ENCODE data around the gene SCD. TPM values are rescaled to one million over a fixed set of nuclear protein-coding genes. Genes with fewer than 3 reads are reported as not detected.
A peak's percentile ranks its signal among the peaks of the same experiment; 100 is the strongest.

The SCD gene
- total and polyA plus RNA-seq, 9 of the 15 experiments (the other 6 are each of a cell fraction or from before 2014, with no cell fraction given) = 114 to 486 (median 188) TPM

GRCh38 chr10:100370714-100371481, 23.9 kb downstream of the SCD start (continued):
- TF ChIP-seq, protein P1, sequence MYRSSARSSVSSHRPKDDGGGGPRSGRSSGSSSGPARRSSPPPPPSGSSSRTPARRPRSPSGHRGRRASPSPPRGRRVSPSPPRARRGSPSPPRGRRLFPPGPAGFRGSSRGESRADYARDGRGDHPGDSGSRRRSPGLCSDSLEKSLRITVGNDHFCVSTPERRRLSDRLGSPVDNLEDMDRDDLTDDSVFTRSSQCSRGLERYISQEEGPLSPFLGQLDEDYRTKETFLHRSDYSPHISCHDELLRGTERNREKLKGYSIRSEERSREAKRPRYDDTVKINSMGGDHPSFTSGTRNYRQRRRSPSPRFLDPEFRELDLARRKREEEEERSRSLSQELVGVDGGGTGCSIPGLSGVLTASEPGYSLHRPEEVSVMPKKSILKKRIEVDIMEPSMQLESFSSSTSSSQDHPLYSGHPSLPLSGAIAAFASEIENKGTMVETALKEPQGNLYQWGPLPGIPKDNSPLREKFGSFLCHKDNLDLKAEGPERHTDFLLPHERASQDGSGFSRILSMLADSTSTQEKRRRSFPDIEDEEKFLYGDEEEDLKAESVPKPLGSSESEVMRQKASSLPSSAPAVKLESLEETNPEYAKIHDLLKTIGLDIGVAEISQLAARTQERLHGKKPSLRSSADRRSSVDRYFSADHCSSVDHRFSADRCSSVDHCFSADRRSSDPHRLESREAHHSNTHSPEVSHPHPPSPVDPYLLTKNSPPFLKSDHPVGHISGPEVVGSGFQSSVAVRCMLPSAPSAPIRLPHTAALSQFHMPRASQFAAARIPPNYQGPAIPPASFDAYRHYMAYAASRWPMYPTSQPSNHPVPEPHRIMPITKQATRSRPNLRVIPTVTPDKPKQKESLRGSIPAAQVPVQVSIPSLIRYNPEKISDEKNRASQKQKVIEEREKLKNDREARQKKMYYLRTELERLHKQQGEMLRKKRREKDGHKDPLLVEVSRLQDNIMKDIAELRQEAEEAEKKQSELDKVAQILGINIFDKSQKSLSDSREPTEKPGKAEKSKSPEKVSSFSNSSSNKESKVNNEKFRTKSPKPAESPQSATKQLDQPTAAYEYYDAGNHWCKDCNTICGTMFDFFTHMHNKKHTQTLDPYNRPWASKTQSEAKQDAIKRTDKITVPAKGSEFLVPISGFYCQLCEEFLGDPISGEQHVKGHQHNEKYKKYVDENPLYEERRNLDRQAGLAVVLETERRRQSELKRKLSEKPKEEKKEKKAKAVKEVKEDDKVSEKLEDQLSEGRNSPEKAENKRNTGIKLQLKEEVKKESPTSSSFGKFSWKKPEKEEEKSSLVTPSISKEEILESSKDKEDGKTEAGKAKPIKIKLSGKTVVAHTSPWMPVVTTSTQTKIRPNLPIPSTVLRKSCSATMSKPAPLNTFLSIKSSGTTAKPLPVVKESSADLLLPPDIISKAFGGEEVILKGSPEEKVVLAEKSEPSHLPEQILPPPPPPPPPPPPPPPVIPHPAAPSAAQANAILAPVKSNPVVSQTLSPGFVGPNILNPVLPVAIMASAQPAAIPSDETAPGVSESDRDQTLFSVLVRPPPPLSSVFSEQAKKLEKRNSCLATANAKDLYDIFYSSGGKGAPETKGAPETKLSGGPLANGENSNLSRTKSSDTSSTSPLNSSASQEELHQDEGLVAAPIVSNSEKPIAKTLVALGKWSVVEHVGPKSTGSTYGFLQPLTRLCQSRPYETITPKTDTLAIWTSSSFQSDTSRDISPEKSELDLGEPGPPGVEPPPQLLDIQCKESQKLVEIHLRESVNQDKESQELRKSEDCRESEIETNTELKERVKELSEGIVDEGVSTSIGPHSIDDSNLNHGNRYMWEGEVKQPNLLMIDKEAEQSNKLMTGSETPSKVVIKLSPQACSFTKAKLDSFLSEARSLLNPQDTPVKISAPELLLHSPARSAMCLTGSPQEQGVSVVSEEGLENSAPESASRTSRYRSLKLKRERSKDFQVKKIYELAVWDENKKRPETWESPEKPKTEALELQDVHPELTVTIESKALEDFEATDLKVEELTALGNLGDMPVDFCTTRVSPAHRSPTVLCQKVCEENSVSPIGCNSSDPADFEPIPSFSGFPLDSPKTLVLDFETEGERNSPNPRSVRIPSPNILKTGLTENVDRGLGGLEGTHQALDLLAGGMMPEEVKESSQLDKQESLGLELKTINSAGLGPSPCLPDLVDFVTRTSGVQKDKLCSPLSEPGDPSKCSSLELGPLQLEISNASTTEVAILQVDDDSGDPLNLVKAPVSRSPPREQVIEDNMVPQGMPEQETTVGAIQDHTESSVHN (IDR thresholded peaks at IDR 0.05; ENCODE audit: borderline replicate concordance in 1 of 2, low read depth in 1 of 2) = no peak
- TF ChIP-seq, protein P2, sequence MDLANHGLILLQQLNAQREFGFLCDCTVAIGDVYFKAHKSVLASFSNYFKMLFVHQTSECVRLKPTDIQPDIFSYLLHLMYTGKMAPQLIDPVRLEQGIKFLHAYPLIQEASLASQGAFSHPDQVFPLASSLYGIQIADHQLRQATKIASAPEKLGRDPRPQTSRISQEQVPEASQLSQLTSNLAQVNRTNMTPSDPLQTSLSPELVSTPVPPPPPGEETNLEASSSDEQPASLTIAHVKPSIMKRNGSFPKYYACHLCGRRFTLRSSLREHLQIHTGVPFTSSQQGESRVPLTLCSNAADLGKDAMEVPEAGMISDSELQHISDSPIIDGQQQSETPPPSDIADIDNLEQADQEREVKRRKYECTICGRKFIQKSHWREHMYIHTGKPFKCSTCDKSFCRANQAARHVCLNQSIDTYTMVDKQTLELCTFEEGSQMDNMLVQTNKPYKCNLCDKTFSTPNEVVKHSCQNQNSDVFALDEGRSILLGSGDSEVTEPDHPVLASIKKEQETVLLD (IDR thresholded peaks at IDR 0.05) = no peak
- TF ChIP-seq ZNF24 (IDR thresholded peaks at IDR 0.05) (peak; percentile 69), TFE3 (CRISPR knock-in tag; IDR thresholded peaks at IDR 0.05) (no peak), MYC (IDR thresholded peaks at IDR 0.05; ENCODE audit: low read depth, low read length) (peak; percentile 44), MYC (CRISPR knock-in tag; IDR thresholded peaks at IDR 0.05; ENCODE audit: borderline replicate concordance, low read depth) (no peak), MITF (IDR thresholded peaks at IDR 0.05) (peak; percentile 62; the same call in 1 of the 2 replicates), ZNF174 (CRISPR knock-in tag; IDR thresholded peaks at IDR 0.05) (no peak), TEAD2 (tag; IDR thresholded peaks at IDR 0.05) (no peak), SAP30 (IDR thresholded peaks at IDR 0.05; ENCODE audit: borderline replicate concordance, insufficient read depth, low read depth, low read length, poor library complexity, severe bottlenecking) (no peak), KAT2B (IDR thresholded peaks at IDR 0.05; ENCODE audit: low read depth, low read length) (no peak)
